ENCODE data around the gene PSMA7. TPM values are rescaled to one million over a fixed set of nuclear protein-coding genes. Genes with fewer than 3 reads are reported as not detected.

PSMA7 gene
- polyA plus RNA-seq, 1 of the 3 experiments (the other 2 are of a cell fraction), result 801 TPM

GRCh38 chr20:62147125-62147524 is 3.9 kb upstream of the PSMA7 start:
- no peaks in the 10 kb centered on the region for H3F3A ChIP-seq (replicated peaks; ENCODE audit: insufficient read depth)
- H3K9ac ChIP-seq, result no peak overlapping the region
- H3K27me3 ChIP-seq (ENCODE audit: insufficient read depth), result no peaks in the 10 kb centered on the region
- TF ChIP-seq TCF12 (IDR thresholded peaks at IDR 0.05) (no peak), MXI1 (IDR thresholded peaks at IDR 0.05; ENCODE audit: low read depth, low read length) (no peak), GABPA (IDR thresholded peaks at IDR 0.05; ENCODE audit: low read depth) (no peak), NFIC (IDR thresholded peaks at IDR 0.05; ENCODE audit: borderline replicate concordance) (no peak)
- no peaks in the 10 kb centered on the region for H3K9me3 ChIP-seq
- ChIA-PET POLR2A (interaction anchor here (0.5 kb wide), 1 partner anchor 21 kb away, joined by 3 read pairs; no protein-coding TSS in a partner anchor), CTCF (interaction anchor here (0.9 to 4.7 kb wide), 4 partner anchors 10 to 155 kb away, joined by 3 to 23 read pairs (median 6); partner anchors contain the start of gene ADRM1)
- peaks cover 83% of the 10 kb centered on the region for H3K79me2 ChIP-seq (ENCODE audit: insufficient read depth)
- no peak overlapping the region for H2AFZ ChIP-seq (ENCODE audit: low read depth)
- WGBS (ENCODE audit: low lambda C conversion rate), result 96% methylated on average over 5 of the region's 6 CpGs
- no peak for DNase-seq
- H3K27ac ChIP-seq (ENCODE audit: low read depth in 2 of 2, low read length in 1 of 2), result no peak overlapping the region
- no peak overlapping the region for H3K4me3 ChIP-seq (ENCODE audit: low read depth in 2 of 2, low read length in 1 of 2)
- H3K4me2 ChIP-seq, result no peak overlapping the region
- H3K36me3 ChIP-seq (replicated peaks in 1 of 2; ENCODE audit: control insufficient read depth in 1 of 2, insufficient read depth in 2 of 2, low read length in 1 of 2), result peaks cover 0 to 2% of the 10 kb centered on the region in 2 experiments
- peaks cover 78% of the 10 kb centered on the region for H4K20me1 ChIP-seq (ENCODE audit: insufficient read depth)
- H3K4me1 ChIP-seq (ENCODE audit: control insufficient read depth in 1 of 2, insufficient read depth in 2 of 2, low read depth in 1 of 2, low read length in 1 of 2), result peaks cover 0 to 13% of the 10 kb centered on the region in 2 experiments; a peak in 2 of 4 replicates
- no peaks in the 10 kb centered on the region for H3K9me2 ChIP-seq

- no peak for DNase-seq
- Histone ChIP-seq H3K9ac (no peak overlapping the region), H2AFZ (ENCODE audit: low read depth) (no peak overlapping the region), H3K27ac (ENCODE audit: low read depth in 2 of 2, low read length in 1 of 2) (no peak overlapping the region), H3K27me3 (ENCODE audit: insufficient read depth) (no peaks in the 10 kb centered on the region), H3K4me1 (ENCODE audit: control insufficient read depth in 1 of 2, insufficient read depth in 2 of 2, low read depth in 1 of 2, low read length in 1 of 2) (peaks cover 0 to 21% of the 10 kb centered on the region in 2 experiments; a peak in 3 of 4 replicates), H3K36me3 (replicated peaks in 1 of 2; ENCODE audit: control insufficient read depth in 1 of 2, insufficient read depth in 2 of 2, low read length in 1 of 2) (peaks cover 0 to 2% of the 10 kb centered on the region in 2 experiments), H3K9me3 (no peaks in the 10 kb centered on the region), H3K79me2 (ENCODE audit: insufficient read depth) (peaks cover 86% of the 10 kb centered on the region), H3K4me2 (0 out of 2 replicates have a peak overlapping the region, but pooled peaks have one; percentile 71), H4K20me1 (ENCODE audit: insufficient read depth) (peaks cover 80% of the 10 kb centered on the region), H3K4me3 (ENCODE audit: low read depth in 2 of 2, low read length in 1 of 2) (no peak overlapping the region), H3F3A (replicated peaks; ENCODE audit: insufficient read depth) (no peaks in the 10 kb centered on the region), H3K9me2 (no peaks in the 10 kb centered on the region)
- WGBS (ENCODE audit: low lambda C conversion rate), result 96% methylated on average over 20 of the region's 22 CpGs
- TF ChIP-seq SMC3 (IDR thresholded peaks at IDR 0.05; ENCODE audit: low read depth, low read length) (no peak), RXRA (IDR thresholded peaks at IDR 0.05; ENCODE audit: borderline replicate concordance, low read depth) (no peak), MXI1 (IDR thresholded peaks at IDR 0.05; ENCODE audit: low read depth, low read length) (no peak), FOXM1 (IDR thresholded peaks at IDR 0.05; ENCODE audit: low read depth) (no peak), RCOR1 (IDR thresholded peaks at IDR 0.05; ENCODE audit: low read length) (no peak), MEF2A (IDR thresholded peaks at IDR 0.05; ENCODE audit: borderline replicate concordance, low read depth) (no peak), GABPA (IDR thresholded peaks at IDR 0.05; ENCODE audit: low read depth) (no peak), NFIC (IDR thresholded peaks at IDR 0.05; ENCODE audit: borderline replicate concordance) (no peak)
- ChIA-PET POLR2A (no interaction called here), CTCF (interaction anchor here (1.0 to 4.7 kb wide), 3 partner anchors 11 to 137 kb away, joined by 3 to 23 read pairs (median 9); no protein-coding TSS in a partner anchor)
Observed at GRCh38 chr20:62146019-62146755, 3.0 kb upstream of the PSMA7 start.

GRCh38 chr20:62145688-62146018 is 2.5 kb upstream of the PSMA7 start:
- CTCF ChIA-PET, result interaction anchor here (1.0 to 4.7 kb wide), 4 partner anchors 11 to 137 kb away, joined by 3 to 23 read pairs (median 10); no protein-coding TSS in a partner anchor
- peaks cover 80% of the 10 kb centered on the region for H4K20me1 ChIP-seq (ENCODE audit: insufficient read depth)
- 0 out of 2 replicates have a peak overlapping the region, but pooled peaks have one; percentile 71 for H3K4me2 ChIP-seq
- no peak for DNase-seq
- H3K36me3 ChIP-seq (replicated peaks in 1 of 2; ENCODE audit: control insufficient read depth in 1 of 2, insufficient read depth in 2 of 2, low read length in 1 of 2), result peaks cover 2% of the 10 kb centered on the region in 2 experiments
- TF ChIP-seq MAX (IDR thresholded peaks at IDR 0.05; ENCODE audit: low read depth) (no peak), RXRA (IDR thresholded peaks at IDR 0.05; ENCODE audit: borderline replicate concordance, low read depth) (no peak), NFIC (IDR thresholded peaks at IDR 0.05; ENCODE audit: borderline replicate concordance) (no peak)
- H3K27ac ChIP-seq (ENCODE audit: low read depth in 2 of 2, low read length in 1 of 2), result no peak overlapping the region
- no peak overlapping the region for H3K4me3 ChIP-seq (ENCODE audit: low read depth in 2 of 2, low read length in 1 of 2)
- H3K9me2 ChIP-seq, result no peaks in the 10 kb centered on the region
- no peaks in the 10 kb centered on the region for H3F3A ChIP-seq (replicated peaks; ENCODE audit: insufficient read depth)
- H3K9me3 ChIP-seq, result no peaks in the 10 kb centered on the region
- H3K4me1 ChIP-seq (ENCODE audit: control insufficient read depth in 1 of 2, insufficient read depth in 2 of 2, low read depth in 1 of 2, low read length in 1 of 2), result peaks cover 3 to 24% of the 10 kb centered on the region in 2 experiments; a peak in 3 of 4 replicates
- H2AFZ ChIP-seq (ENCODE audit: low read depth), result no peak overlapping the region
- no peaks in the 10 kb centered on the region for H3K27me3 ChIP-seq (ENCODE audit: insufficient read depth)
- POLR2A ChIA-PET, result interaction anchor here (1.6 kb wide), 1 partner anchor 135 kb away, joined by 3 read pairs; no protein-coding TSS in a partner anchor
- peaks cover 86% of the 10 kb centered on the region for H3K79me2 ChIP-seq (ENCODE audit: insufficient read depth)
- no peak overlapping the region for H3K9ac ChIP-seq
- WGBS (ENCODE audit: low lambda C conversion rate), result 94% methylated on average over 7 of the region's 7 CpGs
